Panc1 (cell line): Measurements from ENCODE around the gene ACOT12. TPM values are rescaled to one million over a fixed set of nuclear protein-coding genes. Genes with fewer than 3 reads are reported as not detected.

Source experiments
- ATAC-seq: fragments of 200-7000 bp; cut with Tn5 transposase; 2 replicates; pipeline ENCODE4 v1.9.1; 2020; ENCODE audit warnings: mild to moderate bottlenecking, moderate library complexity
- BruUV-seq: library from RNA; stranded (reverse); fragments of 400-500 nt; replicated peaks from 2 replicates; lab custom pipeline; 2021; lab: Mats Ljungman, UMichigan
- CTCF ChIA-PET: fragments of 300-600 bp; sonication (Branson Sonifier 250); formaldehyde crosslinking; loops from one replicate; lab custom pipeline; 2022; ENCODE audit warnings: antibody characterized with exemption; lab: Charles Lee
- POLR2A ChIA-PET: fragments of 300-600 bp; sonication (Branson Sonifier 250); formaldehyde crosslinking; loops from one replicate; lab custom pipeline; 2022; ENCODE audit warnings: antibody characterized with exemption; lab: Charles Lee
- DNase-seq: peaks from one replicate; pipeline ENCODE4 v3.0.0-alpha.2; 2010; ENCODE audit warnings: low read depth, low spot score
- H3K27ac ChIP-seq: 2 replicates; pipeline ENCODE4 v1.5.1; 2011; ENCODE audit warnings: mild to moderate bottlenecking, low read length, inconsistent platforms
- H3K27me3 ChIP-seq: fragments of 200-500 bp; sonication (Bioruptor generic); 2 replicates; pipeline ENCODE4 v1.6.0; 2014; ENCODE audit warnings: low read length, inconsistent platforms; ENCODE audit not compliant: control insufficient read depth, insufficient read depth
- H3K36me3 ChIP-seq: fragments of 200-500 bp; sonication (Bioruptor generic); 2 replicates; pipeline ENCODE4 v1.5.1; 2014; ENCODE audit warnings: inconsistent platforms, mild to moderate bottlenecking, low read length, moderate library complexity; ENCODE audit not compliant: control insufficient read depth, insufficient read depth
- H3K4me1 ChIP-seq: 2 replicates; pipeline ENCODE4 v1.5.1; 2011; ENCODE audit warnings: inconsistent platforms, mild to moderate bottlenecking, low read length, moderate library complexity; ENCODE audit not compliant: control insufficient read depth, insufficient read depth
- H3K4me3 ChIP-seq, 2 experiments: 2 replicates each; pipeline ENCODE4 v1.5.1; 2011 to 2012; ENCODE audit warnings: low read depth in 2 of 2, low read length in 2 of 2, mild to moderate bottlenecking in 2 of 2, inconsistent platforms in 1 of 2, moderate library complexity in 1 of 2
- H3K9me3 ChIP-seq: fragments of 200-500 bp; sonication (Bioruptor generic); 2 replicates; pipeline ENCODE4 v1.5.1; 2014; ENCODE audit warnings: low read depth, mild to moderate bottlenecking, inconsistent platforms, low read length, moderate library complexity; ENCODE audit not compliant: control insufficient read depth, insufficient read depth
- POLR2AphosphoS5 ChIP-seq: IDR thresholded peaks from 2 replicates; pipeline ENCODE4 v1.6.1; 2012; ENCODE audit warnings: mild to moderate bottlenecking, low read depth, low read length, moderate library complexity
- SIN3A ChIP-seq: IDR thresholded peaks from 2 replicates; pipeline ENCODE4 v1.6.1; 2012; ENCODE audit warnings: low read depth, mild to moderate bottlenecking, low read length, moderate library complexity, borderline replicate concordance; ENCODE audit not compliant: insufficient read depth
- TCF7L2 ChIP-seq: IDR thresholded peaks from 2 replicates; pipeline ENCODE4 v1.6.1; 2011; ENCODE audit warnings: mild to moderate bottlenecking, low read depth, low read length, inconsistent platforms
- in situ Hi-C: cut with HindIII; loops from 2 replicates; pipeline ENCODE4 v1.10.0; 2016; ENCODE audit warnings: low sequenced_read_pairs, low pct_unique_long_range_greater_than_20kb
- intact Hi-C: fragments of 100-400 bp; cut with micrococcal nuclease; formaldehyde crosslinking; loops from one replicate; pipeline ENCODE4 v1.10.0; 2022; ENCODE audit not compliant: unreplicated experiment
- total RNA-seq: library from RNA; stranded (reverse); gene quantifications from one replicate; pipeline ENCODE4 v1.2.1, GENCODE V29; 2021; ENCODE audit not compliant: unreplicated experiment
- TF ChIP-seq, protein P1 (sequence below), 2 experiments: IDR thresholded peaks; 2 replicates each; pipeline ENCODE4 v1.6.1; 2011 to 2012; ENCODE audit warnings: low read depth in 2 of 2, control low read depth in 1 of 2, low read length in 1 of 2, mild to moderate bottlenecking in 1 of 2, moderate library complexity in 1 of 2; ENCODE audit not compliant: insufficient read depth in 1 of 2
- TF ChIP-seq, protein P2 (sequence below): fragments of 450-650 bp; IDR thresholded peaks from 2 replicates; pipeline ENCODE4 v1.5.1; 2017; ENCODE audit warnings: mild to moderate bottlenecking

ACOT12 gene
- total RNA-seq, 1 experiment from 2014 or later, result 0.74 TPM

DNA sequence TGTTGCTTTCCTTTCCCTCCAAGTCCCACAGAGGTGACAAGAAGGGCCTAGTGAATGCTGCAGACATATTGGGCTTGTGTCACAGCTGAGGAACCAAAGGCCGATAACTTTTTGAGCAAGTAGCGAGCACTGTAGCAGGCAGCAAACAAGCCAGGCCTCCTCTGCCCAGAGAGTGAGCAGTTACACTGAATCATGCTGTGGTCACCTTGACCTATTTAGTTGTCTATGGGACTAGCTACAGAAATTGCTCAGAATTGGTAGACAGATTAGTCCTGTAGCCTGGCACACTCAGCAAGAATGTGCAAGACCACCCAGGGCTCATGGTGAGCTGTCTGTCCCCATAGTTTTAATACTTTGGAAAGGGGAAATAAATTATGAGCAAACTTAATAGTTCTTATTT, 67.4 kb downstream of the ACOT12 start:
- Histone ChIP-seq H3K27ac (no peak overlapping the region), H3K9me3 (no peaks in the 10 kb centered on the region), H3K27me3 (no peaks in the 10 kb centered on the region), H3K4me1 (no peaks in the 10 kb centered on the region), H3K4me3 (no peak overlapping the region), H3K36me3 (no peaks in the 10 kb centered on the region)
- DNase-seq (no peak), ATAC-seq (no peak)
- intact Hi-C loops, result no loop called here
- ChIA-PET POLR2A (no interaction called here), CTCF (no interaction called here)
- in situ Hi-C loops, result no loop called here
- no TSS peak for BruUV-seq
- TF ChIP-seq, protein P1, sequence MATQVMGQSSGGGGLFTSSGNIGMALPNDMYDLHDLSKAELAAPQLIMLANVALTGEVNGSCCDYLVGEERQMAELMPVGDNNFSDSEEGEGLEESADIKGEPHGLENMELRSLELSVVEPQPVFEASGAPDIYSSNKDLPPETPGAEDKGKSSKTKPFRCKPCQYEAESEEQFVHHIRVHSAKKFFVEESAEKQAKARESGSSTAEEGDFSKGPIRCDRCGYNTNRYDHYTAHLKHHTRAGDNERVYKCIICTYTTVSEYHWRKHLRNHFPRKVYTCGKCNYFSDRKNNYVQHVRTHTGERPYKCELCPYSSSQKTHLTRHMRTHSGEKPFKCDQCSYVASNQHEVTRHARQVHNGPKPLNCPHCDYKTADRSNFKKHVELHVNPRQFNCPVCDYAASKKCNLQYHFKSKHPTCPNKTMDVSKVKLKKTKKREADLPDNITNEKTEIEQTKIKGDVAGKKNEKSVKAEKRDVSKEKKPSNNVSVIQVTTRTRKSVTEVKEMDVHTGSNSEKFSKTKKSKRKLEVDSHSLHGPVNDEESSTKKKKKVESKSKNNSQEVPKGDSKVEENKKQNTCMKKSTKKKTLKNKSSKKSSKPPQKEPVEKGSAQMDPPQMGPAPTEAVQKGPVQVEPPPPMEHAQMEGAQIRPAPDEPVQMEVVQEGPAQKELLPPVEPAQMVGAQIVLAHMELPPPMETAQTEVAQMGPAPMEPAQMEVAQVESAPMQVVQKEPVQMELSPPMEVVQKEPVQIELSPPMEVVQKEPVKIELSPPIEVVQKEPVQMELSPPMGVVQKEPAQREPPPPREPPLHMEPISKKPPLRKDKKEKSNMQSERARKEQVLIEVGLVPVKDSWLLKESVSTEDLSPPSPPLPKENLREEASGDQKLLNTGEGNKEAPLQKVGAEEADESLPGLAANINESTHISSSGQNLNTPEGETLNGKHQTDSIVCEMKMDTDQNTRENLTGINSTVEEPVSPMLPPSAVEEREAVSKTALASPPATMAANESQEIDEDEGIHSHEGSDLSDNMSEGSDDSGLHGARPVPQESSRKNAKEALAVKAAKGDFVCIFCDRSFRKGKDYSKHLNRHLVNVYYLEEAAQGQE (IDR thresholded peaks at IDR 0.05; ENCODE audit: insufficient read depth in 1 of 2, low read depth in 2 of 2, low read length in 1 of 2), result no peak
- TF ChIP-seq TCF7L2, result no peak
- TF ChIP-seq POLR2AphosphoS5, result no peak
- TF ChIP-seq SIN3A, result no peak
- TF ChIP-seq, protein P2, sequence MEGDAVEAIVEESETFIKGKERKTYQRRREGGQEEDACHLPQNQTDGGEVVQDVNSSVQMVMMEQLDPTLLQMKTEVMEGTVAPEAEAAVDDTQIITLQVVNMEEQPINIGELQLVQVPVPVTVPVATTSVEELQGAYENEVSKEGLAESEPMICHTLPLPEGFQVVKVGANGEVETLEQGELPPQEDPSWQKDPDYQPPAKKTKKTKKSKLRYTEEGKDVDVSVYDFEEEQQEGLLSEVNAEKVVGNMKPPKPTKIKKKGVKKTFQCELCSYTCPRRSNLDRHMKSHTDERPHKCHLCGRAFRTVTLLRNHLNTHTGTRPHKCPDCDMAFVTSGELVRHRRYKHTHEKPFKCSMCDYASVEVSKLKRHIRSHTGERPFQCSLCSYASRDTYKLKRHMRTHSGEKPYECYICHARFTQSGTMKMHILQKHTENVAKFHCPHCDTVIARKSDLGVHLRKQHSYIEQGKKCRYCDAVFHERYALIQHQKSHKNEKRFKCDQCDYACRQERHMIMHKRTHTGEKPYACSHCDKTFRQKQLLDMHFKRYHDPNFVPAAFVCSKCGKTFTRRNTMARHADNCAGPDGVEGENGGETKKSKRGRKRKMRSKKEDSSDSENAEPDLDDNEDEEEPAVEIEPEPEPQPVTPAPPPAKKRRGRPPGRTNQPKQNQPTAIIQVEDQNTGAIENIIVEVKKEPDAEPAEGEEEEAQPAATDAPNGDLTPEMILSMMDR, result no peak

DNA sequence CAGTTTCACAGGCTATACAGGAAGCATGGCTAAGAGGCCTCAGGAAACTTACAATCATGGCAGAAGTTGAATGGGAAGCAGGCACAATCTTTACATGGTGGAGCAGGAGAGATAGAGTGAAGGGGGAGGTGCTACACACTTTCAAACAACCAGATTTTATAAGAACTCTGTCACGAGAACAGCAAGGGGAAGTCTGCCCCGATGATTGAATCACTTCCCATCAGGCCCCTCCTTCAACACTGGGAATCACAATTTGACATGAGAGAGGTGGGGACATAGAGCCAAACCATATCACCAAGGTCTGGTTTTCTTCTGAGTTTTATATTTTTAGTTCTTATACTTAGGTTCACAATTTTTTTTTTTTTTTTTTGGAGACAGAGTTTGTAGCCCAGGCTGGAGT, 76.4 kb downstream of the ACOT12 start:
- ChIA-PET POLR2A (interaction anchor here (0.7 kb wide), 1 partner anchor 390 kb away, joined by 8 read pairs; no protein-coding TSS in a partner anchor), CTCF (no interaction called here)
- intact Hi-C loops (no loop called here), in situ Hi-C loops (no loop called here)
- Histone ChIP-seq H3K36me3 (no peaks in the 10 kb centered on the region), H3K9me3 (no peaks in the 10 kb centered on the region), H3K27ac (no peak overlapping the region), H3K4me1 (no peaks in the 10 kb centered on the region), H3K4me3 (no peak overlapping the region), H3K27me3 (no peaks in the 10 kb centered on the region)
- BruUV-seq, result no TSS peak
- TF ChIP-seq SIN3A, result no peak
- TF ChIP-seq POLR2AphosphoS5, result no peak
- TF ChIP-seq, protein P1 (IDR thresholded peaks at IDR 0.05; ENCODE audit: insufficient read depth in 1 of 2, low read depth in 2 of 2, low read length in 1 of 2), result no peak
- TF ChIP-seq, protein P2, result no peak
- no peak for TF ChIP-seq TCF7L2
- ATAC-seq (no peak), DNase-seq (no peak)
